ENCODE measurements around the gene GNAT2. TPM values are rescaled to one million over a fixed set of nuclear protein-coding genes. Genes with fewer than 3 reads are reported as not detected.
A peak's percentile ranks its signal among the peaks of the same experiment; 100 is the strongest.

The GNAT2 gene
- total RNA-seq, 1 experiment from 2014 or later, result not detected

- no peak for DNase-seq (ENCODE audit: low read depth)
These were observed 8.4 kb upstream of the GNAT2 start for GRCh38 chr1:109627692-109628399.

GRCh38 chr1:109626682-109627408, 7.4 kb upstream of the GNAT2 start:
- DNase-seq (ENCODE audit: low read depth), result no peak

GRCh38 chr1:109625601-109626560, 6.5 kb upstream of the GNAT2 start:
- DNase-seq (ENCODE audit: low read depth), result no peak

- DNase-seq (ENCODE audit: low read depth), result no peak
These were observed 5.8 kb upstream of the GNAT2 start for GRCh38 chr1:109625176-109625575.

- DNase-seq (ENCODE audit: low read depth), result no peak
These were observed 5.0 kb upstream of the GNAT2 start for GRCh38 chr1:109624201-109625010.

- no peak for DNase-seq (ENCODE audit: low read depth)
These were observed 4.3 kb upstream of the GNAT2 start for GRCh38 chr1:109623601-109624161.

GRCh38 chr1:109622895-109623294, 3.5 kb upstream of the GNAT2 start:
- no peak for DNase-seq (ENCODE audit: low read depth)

GRCh38 chr1:109622137-109622892, 2.9 kb upstream of the GNAT2 start:
- no peak for DNase-seq (ENCODE audit: low read depth)

- DNase-seq (ENCODE audit: low read depth), result no peak
These were observed 2.1 kb upstream of the GNAT2 start for GRCh38 chr1:109621379-109622136.

GRCh38 chr1:109620841-109621286, 1.4 kb upstream of the GNAT2 start:
- peak; percentile 94 for DNase-seq (ENCODE audit: low read depth)

GRCh38 chr1:109620401-109620791, 980 bp upstream of the GNAT2 start:
- peak; percentile 64 for DNase-seq (ENCODE audit: low read depth)

- no peak for DNase-seq (ENCODE audit: low read depth)
These were observed 498 bp downstream of the GNAT2 start for GRCh38 chr1:109618661-109619575.

GRCh38 chr1:109617291-109617801, 2.1 kb downstream of the GNAT2 start:
- peak; percentile 82 for DNase-seq (ENCODE audit: low read depth)

GRCh38 chr1:109616391-109616790, 3.0 kb downstream of the GNAT2 start:
- DNase-seq (ENCODE audit: low read depth), result no peak

GRCh38 chr1:109615879-109616278, 3.5 kb downstream of the GNAT2 start:
- no peak for DNase-seq (ENCODE audit: low read depth)

- DNase-seq (ENCODE audit: low read depth), result peak; percentile 21
These were observed 5.9 kb downstream of the GNAT2 start for GRCh38 chr1:109613361-109614147.

GRCh38 chr1:109611308-109611990, 8.0 kb downstream of the GNAT2 start:
- no peak for DNase-seq (ENCODE audit: low read depth)
